Stimulated activated CD4-positive, alpha-beta T cell treated with anti-CD3 and anti-CD28 coated beads, Interleukin-2, amount 100 ng/mL, for 24 hours (primary cell): ENCODE measurements around the gene DND1.
A peak's percentile ranks its signal among the peaks of the same experiment; 100 is the strongest.
"Not testable (repeated sequence)": the region's sequence is repeated elsewhere in the genome, so short reads cannot be mapped to it uniquely, and the experiment has no call there.

ENCODE experiments used
- DNase-seq, 2 donors: peaks; one replicate each; pipeline ENCODE4 v3.0.0-alpha.2; 2020

DND1 gene

GRCh38 chr5:140673187-140673976, at the start of gene DND1:
Gene DND1 (minus strand): TSS chr5:140673576. CDS start chr5:140673542, 34 bp downstream.
- DNase-seq, result no peak

DNA sequence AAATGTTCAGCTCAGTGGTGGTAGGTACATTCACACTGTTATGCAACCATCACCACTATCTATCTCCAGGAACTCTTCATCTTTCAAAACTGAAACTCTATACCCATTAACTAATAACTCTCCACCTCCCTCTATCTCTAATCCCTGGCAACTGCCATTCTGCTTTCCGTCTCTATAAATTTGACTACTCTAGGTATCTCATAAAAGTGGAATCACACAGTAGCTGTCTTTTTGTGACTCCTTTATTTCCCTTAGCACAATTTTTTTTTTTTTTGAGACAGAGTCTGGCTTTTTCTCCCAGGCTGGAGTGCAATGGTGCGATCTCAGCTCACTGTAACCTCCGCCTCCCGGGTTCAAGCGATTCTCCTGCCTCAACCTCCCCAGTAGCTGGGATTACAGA, 48.0 kb upstream of the DND1 start:
- DNase-seq, result not testable (repeated sequence)

GRCh38 chr5:140720738-140721137, 47.4 kb upstream of the DND1 start:
- not testable (repeated sequence) for DNase-seq

DNA sequence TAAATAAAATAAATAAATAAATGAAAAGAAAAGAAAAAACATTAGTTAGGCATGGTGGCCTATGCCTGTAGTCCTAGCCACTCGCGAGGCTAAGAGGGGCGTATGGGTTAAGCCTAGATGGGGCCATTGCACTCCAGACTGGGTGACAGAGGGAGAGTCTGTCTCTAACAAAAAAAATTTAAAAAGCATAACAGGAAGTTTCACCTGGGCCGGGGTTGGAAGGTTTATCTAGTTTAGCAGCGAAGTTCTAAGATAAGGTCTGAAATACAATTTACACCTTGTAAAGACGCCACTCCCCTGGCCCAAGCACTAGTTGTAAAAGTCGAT, 44.9 kb upstream of the DND1 start:
- no peak for DNase-seq

DNA sequence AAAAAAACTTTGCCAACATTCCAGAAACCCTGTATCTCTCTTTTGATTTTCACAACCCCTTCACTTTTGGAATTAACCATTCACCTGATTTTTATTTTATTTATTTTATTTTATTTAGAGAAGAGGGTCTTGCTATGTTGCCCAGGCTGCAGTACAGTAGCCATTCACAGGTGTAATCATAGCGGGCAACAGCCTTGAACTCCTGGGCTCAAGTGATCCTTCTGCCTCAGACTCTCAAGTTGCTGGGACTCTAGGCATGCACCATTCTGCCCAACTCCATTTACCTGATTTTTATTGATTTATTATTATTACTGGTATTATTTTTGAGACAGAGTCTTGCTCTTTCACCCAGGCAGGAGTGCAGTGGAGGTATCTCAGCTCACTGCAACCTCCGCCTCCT, 42.9 kb upstream of the DND1 start:
- DNase-seq, result not testable (repeated sequence)

GRCh38 chr5:140713562-140714094, 40.3 kb upstream of the DND1 start:
- no peak for DNase-seq

DNA sequence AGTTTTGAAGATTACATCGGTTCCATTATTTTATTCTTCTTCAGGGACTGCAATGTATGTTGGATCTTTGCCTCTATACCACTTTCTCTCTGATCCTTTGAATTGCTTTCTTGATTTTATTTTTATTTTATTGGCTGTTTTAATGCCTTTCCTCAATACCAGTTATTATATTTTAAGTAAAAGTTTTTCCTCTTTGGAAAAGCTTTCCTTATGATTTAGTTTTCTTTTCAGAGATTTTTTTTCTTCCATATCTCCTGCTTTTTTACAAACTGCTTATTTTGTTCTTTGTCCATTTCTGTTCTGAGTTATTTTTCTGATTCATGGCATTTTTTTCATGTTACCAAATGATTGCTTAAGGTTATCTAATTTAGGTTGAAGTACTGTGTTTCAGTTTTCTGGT, 38.4 kb upstream of the DND1 start:
- no peak for DNase-seq

- peak; percentile 83 to 86 for DNase-seq
Observed at GRCh38 chr5:140710899-140711552, 37.6 kb upstream of the DND1 start.

DNA sequence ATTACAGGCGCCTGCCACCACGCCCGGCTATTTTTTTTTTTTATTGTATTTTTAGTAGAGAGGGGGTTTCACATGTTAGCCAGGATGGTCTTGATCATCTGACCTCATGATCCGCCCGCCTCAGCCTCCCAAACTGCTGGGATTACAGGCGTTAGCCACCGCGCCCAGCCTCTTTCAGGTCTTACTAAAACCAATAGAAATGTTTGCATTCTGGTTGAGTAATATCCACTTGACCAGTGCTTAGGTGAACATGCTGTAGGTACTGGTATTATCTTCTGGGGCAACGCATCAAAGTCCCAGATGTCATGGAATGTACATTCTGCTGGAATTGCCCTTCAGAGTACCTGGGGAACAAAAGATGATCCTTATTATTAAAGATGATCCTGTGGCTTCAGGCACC, 35.4 kb upstream of the DND1 start:
- not testable (repeated sequence) for DNase-seq

DNA sequence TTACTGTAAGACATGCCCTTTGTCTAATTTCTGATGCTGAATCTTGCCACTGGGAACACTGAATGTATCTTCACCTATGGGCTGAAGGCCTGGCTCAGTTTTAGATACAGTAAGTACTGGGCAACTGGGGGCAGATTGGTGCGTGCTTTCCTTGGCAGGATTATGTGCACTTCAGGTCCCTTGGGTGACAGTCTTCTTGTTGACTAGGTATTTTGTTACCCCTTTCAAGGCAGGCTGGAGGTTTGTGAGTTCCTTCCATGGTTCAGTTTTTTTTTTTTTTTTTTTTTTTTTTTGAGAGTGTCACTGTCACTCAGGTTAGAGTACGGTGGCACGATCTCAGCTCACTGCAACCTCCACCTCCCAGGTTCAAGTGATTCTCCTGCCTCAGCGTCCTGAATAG, 34.4 kb upstream of the DND1 start:
- DNase-seq, result no peak

DNA sequence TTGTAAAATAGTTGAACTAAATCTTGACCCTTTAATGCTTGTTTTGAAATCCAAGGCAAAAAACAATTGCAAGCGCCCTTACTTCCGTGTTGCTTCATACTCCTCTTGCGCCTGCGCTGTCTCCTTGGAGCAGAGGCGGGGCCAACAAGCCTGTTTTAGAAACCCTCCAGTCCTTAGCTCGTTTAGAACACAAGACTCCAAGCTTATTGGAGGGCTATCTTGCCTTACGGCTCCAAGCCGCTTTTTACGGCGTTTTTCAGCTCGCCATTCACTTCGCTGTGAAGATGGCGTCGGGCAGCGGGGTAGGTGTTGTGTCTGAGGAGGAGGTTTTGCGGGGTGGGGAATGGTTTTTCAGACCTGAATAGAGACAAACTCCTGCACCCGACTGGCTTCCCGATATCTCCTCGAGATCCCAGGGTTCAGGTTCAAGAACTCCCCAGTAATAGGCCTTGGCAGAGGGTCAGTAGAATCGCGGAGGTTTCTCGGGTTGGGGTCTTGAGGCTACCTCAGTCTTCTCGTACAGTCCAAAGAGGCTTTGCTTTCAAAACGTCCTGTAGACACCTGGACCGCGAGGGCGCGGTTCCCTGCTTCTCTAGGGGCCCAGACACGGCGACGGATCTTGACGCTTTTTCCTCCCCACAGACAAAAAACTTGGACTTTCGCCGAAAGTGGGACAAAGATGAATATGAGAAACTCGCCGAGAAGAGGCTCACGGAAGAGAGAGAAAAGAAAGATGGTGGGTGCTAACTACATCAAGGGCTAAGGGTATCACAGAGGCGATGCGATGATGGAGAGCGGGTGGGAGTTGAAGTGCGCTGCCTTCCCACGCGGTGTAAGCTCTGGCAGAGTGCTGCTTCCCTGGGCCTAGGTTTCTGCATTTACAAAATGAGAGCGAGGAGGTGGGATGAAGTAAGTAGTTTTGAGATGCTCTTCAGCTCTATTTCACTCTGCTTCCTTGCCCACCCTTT, 27.1 kb upstream of the DND1 start, which contains the start of gene ZMAT2:
ZMAT2 (plus strand) TSS at position 271 of the 968 bp plus-strand sequence; CDS start at position 285, 14 bp downstream.
- peak; percentile 90 to 93 for DNase-seq

DNA sequence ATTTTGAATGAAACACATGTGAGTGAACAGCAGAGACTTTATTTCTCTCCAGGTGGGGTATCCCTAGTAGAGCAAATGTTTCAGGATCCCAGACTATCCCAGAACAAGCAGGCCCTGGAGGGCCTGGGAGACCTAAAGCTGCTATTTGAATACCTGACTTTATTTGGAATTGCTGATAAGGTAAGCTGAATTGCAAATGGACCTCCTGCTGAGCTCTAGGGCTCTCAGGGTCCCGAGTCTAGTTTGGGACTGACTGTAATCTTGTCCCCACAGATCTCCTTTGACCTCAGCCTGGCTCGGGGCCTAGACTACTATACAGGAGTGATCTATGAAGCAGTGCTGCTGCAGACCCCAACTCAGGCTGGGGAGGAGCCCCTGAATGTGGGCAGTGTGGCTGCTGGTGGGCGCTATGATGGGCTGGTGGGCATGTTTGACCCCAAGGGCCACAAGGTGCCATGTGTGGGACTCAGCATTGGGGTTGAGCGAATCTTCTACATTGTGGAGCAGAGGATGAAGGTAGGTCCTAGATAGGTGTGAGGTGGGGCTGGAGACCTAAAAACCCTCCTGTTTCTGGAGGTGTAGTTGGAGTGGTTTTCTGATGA, 23.6 kb upstream of the DND1 start:
- no peak for DNase-seq

DNA sequence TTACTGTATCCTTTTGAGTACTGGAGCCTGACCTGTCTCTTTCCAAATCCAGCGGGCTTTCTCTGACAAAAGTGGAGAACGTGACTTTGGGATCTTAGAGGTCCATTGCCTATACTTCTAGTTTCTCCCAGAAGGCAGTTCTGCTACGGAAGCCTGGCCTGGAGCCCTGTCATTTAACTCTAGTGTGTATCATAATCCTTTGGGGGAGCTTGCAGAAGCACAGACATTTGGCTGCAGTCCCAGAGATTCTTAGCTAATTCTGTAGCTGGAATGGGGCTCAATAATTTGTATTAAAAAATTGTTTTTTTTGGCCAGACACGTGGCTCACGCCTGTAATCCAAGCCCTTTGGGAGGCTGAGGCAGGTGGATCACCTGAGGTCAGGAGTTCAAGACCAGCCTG, 20.9 kb upstream of the DND1 start:
- DNase-seq, result no peak

DNA sequence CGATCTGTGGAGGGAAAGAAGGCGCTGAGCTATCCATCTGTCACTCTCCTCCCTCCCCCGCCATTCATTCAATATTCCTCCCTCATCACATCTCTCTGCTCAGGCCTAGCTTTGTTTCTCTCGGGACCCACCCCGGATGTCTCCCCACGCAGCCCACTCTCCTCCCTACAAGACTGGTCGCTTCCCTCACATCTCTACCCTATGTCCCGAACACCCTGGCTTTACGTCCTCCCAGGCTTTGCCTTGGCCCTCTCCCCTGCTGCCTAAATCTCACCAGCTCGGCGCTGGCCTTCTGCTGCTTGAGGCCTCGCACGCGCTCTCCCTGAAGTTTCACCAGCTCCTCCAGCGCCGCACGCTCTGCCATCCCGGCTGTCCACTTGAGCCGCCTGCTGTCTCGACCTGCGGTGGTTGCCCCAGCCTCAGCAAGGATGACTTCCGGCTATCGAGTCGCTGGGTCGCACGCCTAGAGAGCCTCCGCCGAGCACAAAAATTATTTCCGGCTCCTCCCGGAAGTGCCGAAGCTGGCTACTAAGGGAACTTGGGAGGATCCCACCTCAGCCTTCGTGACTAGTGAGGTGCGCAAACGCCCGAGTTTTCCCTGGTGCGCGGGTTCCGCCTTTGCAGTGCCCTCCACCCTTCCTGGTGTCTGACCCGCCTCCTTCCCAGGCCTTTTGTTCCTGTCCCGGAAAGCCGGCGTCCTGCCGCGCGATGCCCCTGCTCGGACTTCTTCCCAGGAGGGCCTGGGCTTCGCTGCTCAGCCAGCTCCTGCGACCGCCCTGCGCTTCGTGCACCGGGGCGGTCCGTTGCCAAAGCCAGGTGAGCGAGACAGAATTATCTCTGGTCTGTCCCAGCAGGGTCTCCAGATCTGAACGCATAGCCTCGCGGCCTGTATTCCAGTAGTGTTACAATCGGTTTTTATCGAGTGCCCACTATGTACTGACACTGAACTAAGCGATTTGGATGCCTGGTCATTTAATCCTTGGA, 17.9 kb upstream of the DND1 start, which contains the start of the genes HARS1 and HARS2:
HARS1 (minus strand) TSS at position 430 of the 984 bp plus-strand sequence; CDS start at position 364, 66 bp downstream.
HARS2 (plus strand) TSS at position 515 of the 984 bp plus-strand sequence; CDS start at position 709, 194 bp downstream.
- peak; percentile 86 to 87 for DNase-seq

GRCh38 chr5:140690376-140690932, 17.1 kb upstream of the DND1 start:
- no peak for DNase-seq

GRCh38 chr5:140678993-140679392, 5.6 kb upstream of the DND1 start:
- DNase-seq, result no peak

DNA sequence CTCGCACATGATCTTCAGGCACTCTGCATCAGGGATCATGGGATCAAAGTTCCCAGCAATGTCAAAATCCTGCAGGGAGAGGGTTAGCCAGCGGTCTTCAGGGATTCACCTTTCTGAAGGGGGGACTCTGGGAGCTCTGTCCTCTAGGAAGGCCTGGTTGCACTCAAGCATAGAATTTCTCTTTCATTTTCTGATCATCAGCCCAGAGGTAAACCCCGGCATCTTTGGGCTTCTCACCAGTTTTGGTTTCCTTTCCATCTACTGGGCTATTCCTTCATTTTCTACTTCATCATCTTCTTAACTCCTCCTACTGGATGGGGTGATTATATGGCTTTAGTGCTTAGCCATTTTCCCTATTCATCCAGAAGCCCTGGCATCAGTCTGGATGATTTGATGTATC, 4.6 kb upstream of the DND1 start:
- DNase-seq, result no peak

DNA sequence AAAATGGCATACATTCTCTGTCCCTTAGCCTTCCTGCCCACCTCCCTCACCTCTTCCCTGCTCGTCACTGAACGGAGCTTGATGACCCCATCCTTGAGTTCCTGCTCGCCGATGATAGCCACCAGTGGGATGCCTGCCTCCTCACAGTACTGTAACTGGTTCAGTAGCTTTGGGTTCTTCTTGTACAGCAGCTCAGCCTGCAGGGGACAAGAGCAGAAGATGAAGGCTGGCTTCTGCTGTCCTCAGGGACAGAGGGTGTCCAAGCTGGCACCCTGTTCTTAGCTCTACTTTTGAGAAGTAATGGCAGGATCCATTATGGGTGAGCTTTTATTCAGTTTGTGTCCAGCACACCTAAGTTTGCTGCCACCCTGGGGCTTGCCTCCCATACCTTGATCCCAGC, 1.3 kb upstream of the DND1 start:
- no peak for DNase-seq

DNA sequence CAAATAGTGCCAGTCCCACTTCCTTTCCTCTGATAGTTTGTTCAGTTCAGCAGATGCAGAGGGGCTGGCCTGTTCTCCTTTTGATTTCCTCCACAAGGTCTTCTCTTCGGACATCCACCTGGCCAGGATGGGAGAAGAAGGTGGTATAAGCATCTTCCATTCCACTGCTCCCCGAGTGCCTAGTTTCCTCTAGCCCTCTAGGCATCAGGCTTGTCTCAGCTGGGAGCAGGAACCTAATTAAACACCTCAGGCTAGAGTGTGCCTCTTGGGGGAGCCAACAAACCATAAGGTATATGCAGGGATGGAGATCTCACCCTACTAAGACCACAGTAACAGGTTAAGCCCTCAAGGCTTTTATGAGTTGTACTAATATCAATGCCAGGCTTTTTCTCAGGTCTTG, 835 bp upstream of the DND1 start:
- no peak for DNase-seq

DNA sequence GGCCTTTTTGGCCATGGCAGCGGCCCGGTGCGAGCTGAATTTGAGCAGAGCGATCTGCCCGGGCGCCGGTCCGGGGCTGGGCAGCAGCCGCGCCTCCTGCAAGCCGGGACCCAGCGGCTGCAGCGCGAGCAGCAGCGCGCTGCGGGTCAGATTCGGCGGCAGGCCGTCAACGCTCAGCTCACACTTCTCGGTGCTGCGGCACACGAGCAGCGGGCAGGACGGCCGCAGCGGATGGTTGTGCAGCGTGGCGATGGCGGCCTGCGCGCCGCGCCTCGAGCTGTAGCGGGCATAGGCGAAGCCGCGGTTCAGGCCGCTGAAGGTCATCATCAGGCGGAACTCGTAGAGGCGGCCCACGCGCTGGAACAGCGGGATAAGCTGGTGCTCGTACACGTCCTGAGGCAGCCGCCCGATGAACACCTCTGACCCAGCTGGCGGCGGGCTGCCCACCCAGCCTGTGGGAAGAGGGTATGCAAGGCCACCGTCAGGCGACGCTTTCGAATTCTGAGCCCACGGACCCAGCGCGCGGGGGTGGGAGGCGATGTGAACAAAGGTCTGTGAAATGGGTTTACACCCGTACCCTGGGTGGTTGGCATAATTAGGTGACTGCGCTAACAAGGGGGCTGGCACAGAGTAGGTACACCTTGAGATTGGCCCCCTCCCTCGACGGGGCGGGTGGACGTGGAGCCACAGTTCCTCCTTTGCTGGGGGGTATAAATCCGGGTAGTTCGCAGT, 755 bp downstream of the DND1 start:
- peak in 1 of 2 donors; percentile 16 for DNase-seq
